H9 (cell line): ENCODE results near the gene MBD5. TPM values are rescaled to one million over a fixed set of nuclear protein-coding genes. Genes with fewer than 3 reads are reported as not detected.
A peak's percentile ranks its signal among the peaks of the same experiment; 100 is the strongest.

Experiments
- DNase-seq: peaks from one replicate; pipeline ENCODE4 v3.0.0-alpha.2; 2017
- H2AFZ ChIP-seq: one replicate; pipeline ENCODE4 v1.6.1; 2013; ENCODE audit warnings: mild to moderate bottlenecking, low read length, control low read depth, moderate library complexity
- H2AK5ac ChIP-seq: 2 replicates; pipeline ENCODE4 v1.6.1; 2013; ENCODE audit warnings: low read length, control low read depth, mixed read lengths; ENCODE audit not compliant: insufficient read length
- H2BK120ac ChIP-seq: one replicate; pipeline ENCODE4 v1.6.1; 2013; ENCODE audit warnings: low read depth, mild to moderate bottlenecking, low read length, control low read depth, inconsistent platforms; ENCODE audit not compliant: poor library complexity, severe bottlenecking
- H2BK12ac ChIP-seq: 2 replicates; pipeline ENCODE4 v1.6.1; 2013; ENCODE audit warnings: low read length, control low read depth, mixed read lengths, low read depth; ENCODE audit not compliant: insufficient read length
- H2BK15ac ChIP-seq: 2 replicates; pipeline ENCODE4 v1.6.1; 2013; ENCODE audit warnings: low read depth, low read length, control low read depth
- H2BK20ac ChIP-seq: one replicate; pipeline ENCODE4 v1.6.1; 2013; ENCODE audit warnings: low read depth, mild to moderate bottlenecking, low read length, control low read depth, inconsistent platforms; ENCODE audit not compliant: poor library complexity, severe bottlenecking
- H2BK5ac ChIP-seq: 2 replicates; pipeline ENCODE4 v1.6.1; 2013; ENCODE audit warnings: low read length, control low read depth, mixed read lengths; ENCODE audit not compliant: insufficient read length
- H3K14ac ChIP-seq: 2 replicates; pipeline ENCODE4 v1.6.1; 2013; ENCODE audit warnings: low read length, control low read depth; ENCODE audit not compliant: insufficient read depth
- H3K18ac ChIP-seq: 2 replicates; pipeline ENCODE4 v1.6.1; 2013; ENCODE audit warnings: low read depth, mild to moderate bottlenecking, mixed read lengths, low read length, control low read depth; ENCODE audit not compliant: insufficient read length
- H3K23ac ChIP-seq: 2 replicates; pipeline ENCODE4 v1.6.1; 2013; ENCODE audit warnings: low read length, control low read depth, mixed read lengths, low read depth; ENCODE audit not compliant: insufficient read length
- H3K23me2 ChIP-seq: 2 replicates; pipeline ENCODE4 v1.6.1; 2013; ENCODE audit warnings: low read depth, mild to moderate bottlenecking, mixed read lengths, low read length, control low read depth; ENCODE audit not compliant: insufficient read length, poor library complexity, severe bottlenecking
- H3K27ac ChIP-seq: 2 replicates; pipeline ENCODE4 v1.5.1; 2013; ENCODE audit warnings: low read length, control low read depth, mixed read lengths, low read depth; ENCODE audit not compliant: insufficient read length
- H3K27me3 ChIP-seq: 2 replicates; pipeline ENCODE4 v1.6.1; 2013; ENCODE audit warnings: low read length, control low read depth, inconsistent platforms; ENCODE audit not compliant: insufficient read depth
- H3K4ac ChIP-seq: 2 replicates; pipeline ENCODE4 v1.6.1; 2013; ENCODE audit warnings: low read depth, mild to moderate bottlenecking, control low read depth, inconsistent platforms, low read length, moderate library complexity
- H3K4me1 ChIP-seq: 2 replicates; pipeline ENCODE4 v1.6.1; 2013; ENCODE audit warnings: low read length, control low read depth, inconsistent platforms; ENCODE audit not compliant: insufficient read depth
- H3K4me2 ChIP-seq: 2 replicates; pipeline ENCODE4 v1.6.1; 2013; ENCODE audit warnings: low read length, control low read depth, mixed read lengths; ENCODE audit not compliant: insufficient read length, insufficient read depth
- H3K56ac ChIP-seq: 2 replicates; pipeline ENCODE4 v1.6.1; 2013; ENCODE audit warnings: low read depth, mild to moderate bottlenecking, mixed read lengths, low read length, control low read depth; ENCODE audit not compliant: insufficient read length
- H3K79me1 ChIP-seq: 2 replicates; pipeline ENCODE4 v1.6.1; 2013; ENCODE audit warnings: low read depth, mild to moderate bottlenecking, moderate library complexity, low read length, control low read depth, inconsistent platforms; ENCODE audit not compliant: insufficient read depth, poor library complexity, severe bottlenecking
- H3K79me2 ChIP-seq: 2 replicates; pipeline ENCODE4 v1.6.1; 2013; ENCODE audit warnings: low read length, control low read depth, inconsistent platforms; ENCODE audit not compliant: insufficient read depth
- H3K9ac ChIP-seq: 2 replicates; pipeline ENCODE4 v1.6.1; 2013; ENCODE audit warnings: low read length, control low read depth, mixed read lengths; ENCODE audit not compliant: insufficient read length; ENCODE audit errors: extremely low read depth
- H3K9me3 ChIP-seq: one replicate; pipeline ENCODE4 v1.6.1; 2013; ENCODE audit warnings: low read depth, low read length, inconsistent platforms; ENCODE audit not compliant: control insufficient read depth
- H3T11ph ChIP-seq: one replicate; pipeline ENCODE4 v1.6.1; 2013; ENCODE audit warnings: mild to moderate bottlenecking, low read length, control low read depth, inconsistent platforms
- H4K20me1 ChIP-seq: one replicate; pipeline ENCODE4 v1.6.1; 2013; ENCODE audit not compliant: control insufficient read depth, insufficient read length, insufficient read depth
- H4K5ac ChIP-seq: 2 replicates; pipeline ENCODE4 v1.6.1; 2013; ENCODE audit warnings: low read depth, mild to moderate bottlenecking, mixed read lengths, low read length, control low read depth; ENCODE audit not compliant: insufficient read length
- H4K8ac ChIP-seq: replicated peaks from 2 replicates; pipeline ENCODE4 v1.6.1; 2013; ENCODE audit warnings: low read length, control low read depth, mixed read lengths, low read depth; ENCODE audit not compliant: insufficient read length
- H4K91ac ChIP-seq: 2 replicates; pipeline ENCODE4 v1.6.1; 2013; ENCODE audit warnings: low read depth, mild to moderate bottlenecking, moderate library complexity, mixed read lengths, low read length, control low read depth; ENCODE audit not compliant: insufficient read length
- H3K27ac Mint-ChIP-seq, 3 experiments: 2 replicates in 2 of 3; 3 replicates in 1 of 3; pipeline ENCODE4 v1.8.0; 2020 to 2021; ENCODE audit warnings: mixed read lengths in 3 of 3, mild to moderate bottlenecking in 1 of 3, moderate library complexity in 1 of 3
- H3K27me3 Mint-ChIP-seq: 2 replicates; pipeline ENCODE4 v1.8.0; 2021; ENCODE audit warnings: low read depth, mild to moderate bottlenecking, moderate library complexity, mixed read lengths
- H3K36me3 Mint-ChIP-seq, 3 experiments: 2 replicates in 2 of 3; 3 replicates in 1 of 3; pipeline ENCODE4 v1.8.0; 2020 to 2021; ENCODE audit warnings: low read depth in 3 of 3, mixed read lengths in 3 of 3; ENCODE audit not compliant: insufficient read depth in 1 of 3
- H3K4me1 Mint-ChIP-seq, 2 experiments: 2 replicates each; pipeline ENCODE4 v1.8.0; 2020; ENCODE audit warnings: mixed read lengths in 2 of 2
- H3K4me3 Mint-ChIP-seq, 2 experiments: 2 replicates in 1 of 2; 3 replicates in 1 of 2; pipeline ENCODE4 v1.8.0; 2020 to 2021; ENCODE audit warnings: mild to moderate bottlenecking in 2 of 2, mixed read lengths in 2 of 2, moderate library complexity in 1 of 2
- H3K9me3 Mint-ChIP-seq, 2 experiments: 2 replicates in 1 of 2; 3 replicates in 1 of 2; pipeline ENCODE4 v1.8.0; 2020; ENCODE audit warnings: mild to moderate bottlenecking in 2 of 2, mixed read lengths in 2 of 2, moderate library complexity in 1 of 2
- total RNA-seq: library from RNA; stranded (reverse); gene quantifications from 2 replicates; pipeline ENCODE4 v1.2.1, GENCODE V29; 2021
- TF ChIP-seq, protein P1 (sequence below): fragments of 200-600 bp; sonication (generic); conservative IDR thresholded peaks from 3 replicates; pipeline ENCODE4 v1.8.0; 2021; ENCODE audit warnings: antibody characterized with exemption, mild to moderate bottlenecking

MBD5 gene
- total RNA-seq, 1 experiment from 2014 or later: 23.1 TPM

DNA sequence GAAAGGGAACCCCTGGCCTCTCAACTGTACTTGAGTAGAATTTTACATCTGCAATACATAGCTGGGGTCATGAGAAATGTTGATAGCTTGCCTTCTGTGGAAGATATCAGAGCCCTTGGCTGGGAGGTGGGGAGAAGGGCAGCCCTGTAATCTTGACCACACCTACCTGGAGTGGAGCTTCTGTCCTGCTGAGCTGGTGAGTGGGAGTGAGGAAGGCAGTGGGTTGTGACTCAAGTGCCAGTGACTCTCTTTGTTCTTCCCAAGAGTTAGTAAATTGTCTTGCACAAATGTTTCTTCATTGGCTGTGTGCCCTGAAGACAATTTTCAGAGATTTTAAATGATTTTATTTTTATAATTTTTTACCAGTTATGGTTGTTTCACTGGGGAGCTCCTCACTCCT lies 277.3 kb downstream of the MBD5 start:
- Histone ChIP-seq H3K27ac (no peak overlapping the region), H2AK5ac (no peak overlapping the region), H3K9ac (no peak overlapping the region), H2BK20ac (no peak overlapping the region), H3K23me2 (no peaks in the 10 kb centered on the region), H3K56ac (no peak overlapping the region), H4K5ac (no peak overlapping the region), H2BK5ac (no peak overlapping the region), H2BK120ac (no peak overlapping the region), H4K20me1 (no peaks in the 10 kb centered on the region), H3K79me1 (no peaks in the 10 kb centered on the region), H3K14ac (no peak overlapping the region), H2AFZ (no peak overlapping the region), H2BK15ac (no peak overlapping the region), H3K4me1 (peaks cover 5% of the 10 kb centered on the region; the same call in 1 of the 2 replicates), H3K18ac (no peak overlapping the region), H3K27me3 (no peaks in the 10 kb centered on the region), H3T11ph (no peak overlapping the region), H4K91ac (no peak overlapping the region), H3K9me3 (no peaks in the 10 kb centered on the region), H3K79me2 (no peaks in the 10 kb centered on the region), H4K8ac (no peak overlapping the region), H3K4ac (no peak overlapping the region), H3K4me2 (no peak overlapping the region), H2BK12ac (no peak overlapping the region), H3K23ac (no peak overlapping the region)
- Mint-ChIP-seq H3K4me3 (no peak overlapping the region), H3K27me3 (no peaks in the 10 kb centered on the region), H3K36me3 (peaks cover 0 to 8% (median 4%) of the 10 kb centered on the region in 3 experiments; a peak in 3 of 7 replicates), H3K9me3 (peaks cover 0 to 4% of the 10 kb centered on the region in 2 experiments; a peak in 1 of 5 replicates), H3K27ac (peak overlapping the region in 1 of 3 experiments; percentile 65; a peak in 1 of 7 replicates), H3K4me1 (peaks cover 31 to 35% of the 10 kb centered on the region in 2 experiments)
- no peak for DNase-seq
- TF ChIP-seq, protein P1, sequence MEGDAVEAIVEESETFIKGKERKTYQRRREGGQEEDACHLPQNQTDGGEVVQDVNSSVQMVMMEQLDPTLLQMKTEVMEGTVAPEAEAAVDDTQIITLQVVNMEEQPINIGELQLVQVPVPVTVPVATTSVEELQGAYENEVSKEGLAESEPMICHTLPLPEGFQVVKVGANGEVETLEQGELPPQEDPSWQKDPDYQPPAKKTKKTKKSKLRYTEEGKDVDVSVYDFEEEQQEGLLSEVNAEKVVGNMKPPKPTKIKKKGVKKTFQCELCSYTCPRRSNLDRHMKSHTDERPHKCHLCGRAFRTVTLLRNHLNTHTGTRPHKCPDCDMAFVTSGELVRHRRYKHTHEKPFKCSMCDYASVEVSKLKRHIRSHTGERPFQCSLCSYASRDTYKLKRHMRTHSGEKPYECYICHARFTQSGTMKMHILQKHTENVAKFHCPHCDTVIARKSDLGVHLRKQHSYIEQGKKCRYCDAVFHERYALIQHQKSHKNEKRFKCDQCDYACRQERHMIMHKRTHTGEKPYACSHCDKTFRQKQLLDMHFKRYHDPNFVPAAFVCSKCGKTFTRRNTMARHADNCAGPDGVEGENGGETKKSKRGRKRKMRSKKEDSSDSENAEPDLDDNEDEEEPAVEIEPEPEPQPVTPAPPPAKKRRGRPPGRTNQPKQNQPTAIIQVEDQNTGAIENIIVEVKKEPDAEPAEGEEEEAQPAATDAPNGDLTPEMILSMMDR: no peak
